CD14-positive monocyte (primary cell): ENCODE measurements around the gene TUBA1B. TPM values are rescaled to one million over a fixed set of nuclear protein-coding genes. Genes with fewer than 3 reads are reported as not detected.
"Not testable (repeated sequence)": the region's sequence is repeated elsewhere in the genome, so short reads cannot be mapped to it uniquely, and the experiment has no call there.

Experiments used
- DNase-seq, 3 donors: peaks; one replicate each; pipeline ENCODE4 v3.0.0-alpha.2; 2011 to 2022
- H2AFZ ChIP-seq: 2 replicates; pipeline ENCODE4 v1.6.0; 2012; ENCODE audit warnings: mild to moderate bottlenecking, low read depth, low read length, inconsistent platforms; ENCODE audit not compliant: insufficient read depth, poor library complexity, severe bottlenecking
- H3K27ac ChIP-seq, 2 donors: 1 replicate in 1 of 2; 2 replicates in 1 of 2; pipeline ENCODE4 v1.5.1; 2012 to 2013; ENCODE audit warnings: low read length in 2 of 2, control low read depth in 1 of 2, inconsistent platforms in 1 of 2, low read depth in 1 of 2, mild to moderate bottlenecking in 1 of 2
- H3K27me3 ChIP-seq, 2 donors: one replicate each; pipeline versions ENCODE4 v1.6.0 to v1.6.1; 2011 to 2013; ENCODE audit warnings: low read length in 2 of 2; ENCODE audit not compliant: control insufficient read depth in 2 of 2, insufficient read depth in 2 of 2
- H3K36me3 ChIP-seq, 2 donors: replicated peaks in 1 of 2; 1 replicate in 1 of 2; 2 replicates in 1 of 2; pipeline versions ENCODE4 v1.5.1 to v1.6.1; 2012 to 2013; ENCODE audit warnings: low read length in 2 of 2, control low read depth in 1 of 2, inconsistent platforms in 1 of 2, mild to moderate bottlenecking in 1 of 2; ENCODE audit not compliant: insufficient read depth in 2 of 2, control insufficient read depth in 1 of 2
- H3K4me1 ChIP-seq, 2 donors: 1 replicate in 1 of 2; 2 replicates in 1 of 2; pipeline versions ENCODE4 v1.5.1 to v1.6.1; 2012 to 2013; ENCODE audit warnings: low read length in 2 of 2, control low read depth in 1 of 2, inconsistent platforms in 1 of 2, mild to moderate bottlenecking in 1 of 2, moderate library complexity in 1 of 2; ENCODE audit not compliant: insufficient read depth in 2 of 2, control insufficient read depth in 1 of 2
- H3K4me2 ChIP-seq: replicated peaks from 2 replicates; pipeline ENCODE3; 2012; ENCODE audit warnings: low read length, moderate library complexity, mild to moderate bottlenecking; ENCODE audit not compliant: poor library complexity, severe bottlenecking; ENCODE audit errors: extremely low read depth
- H3K4me3 ChIP-seq, 3 experiments: fragments of 200-600 bp in 1 of 3; sonication (generic) in 1 of 3; replicated peaks in 1 of 3; 1 replicate in 2 of 3; 2 replicates in 1 of 3; pipeline ENCODE4 v1.5.1; 2011 to 2013; ENCODE audit warnings: low read length in 3 of 3, mild to moderate bottlenecking in 3 of 3, control low read depth in 2 of 3, low read depth in 2 of 3, inconsistent platforms in 1 of 3, moderate library complexity in 1 of 3
- H3K79me2 ChIP-seq: 2 replicates; pipeline ENCODE4 v1.6.0; 2012; ENCODE audit warnings: mild to moderate bottlenecking, control low read depth, inconsistent platforms, low read length, moderate library complexity; ENCODE audit not compliant: insufficient read depth
- H3K9ac ChIP-seq: 2 replicates; pipeline ENCODE4 v1.6.0; 2017; ENCODE audit warnings: low read length, mild to moderate bottlenecking; ENCODE audit not compliant: insufficient read depth, poor library complexity, severe bottlenecking
- H3K9me3 ChIP-seq, 2 donors: replicated peaks in 1 of 2; 1 replicate in 1 of 2; 2 replicates in 1 of 2; pipeline versions ENCODE4 v1.5.1 to v1.6.1; 2012 to 2013; ENCODE audit warnings: low read length in 2 of 2, control low read depth in 1 of 2; ENCODE audit not compliant: control insufficient read depth in 1 of 2, insufficient read depth in 1 of 2
- H4K20me1 ChIP-seq: 2 replicates; pipeline ENCODE4 v1.6.0; 2012; ENCODE audit warnings: mild to moderate bottlenecking, low read length, control low read depth, moderate library complexity; ENCODE audit not compliant: insufficient read depth
- H3K27ac Mint-ChIP-seq, 7 donors: one replicate each; pipeline ENCODE4 v1.8.0; 2020; ENCODE audit warnings: mild to moderate bottlenecking in 7 of 7, mixed read lengths in 7 of 7, moderate library complexity in 6 of 7, inconsistent platforms in 2 of 7
- H3K27me3 Mint-ChIP-seq, 3 donors: one replicate each; pipeline ENCODE4 v1.8.0; 2021 to 2022; ENCODE audit warnings: low read depth in 3 of 3, mild to moderate bottlenecking in 3 of 3, mixed read lengths in 3 of 3, moderate library complexity in 3 of 3, inconsistent platforms in 1 of 3
- H3K36me3 Mint-ChIP-seq, 2 donors: one replicate each; pipeline ENCODE4 v1.8.0; 2020; ENCODE audit warnings: mixed read lengths in 2 of 2, inconsistent platforms in 1 of 2, mild to moderate bottlenecking in 1 of 2
- H3K4me1 Mint-ChIP-seq: one replicate; pipeline ENCODE4 v1.8.0; 2020; ENCODE audit warnings: mild to moderate bottlenecking, mixed read lengths
- H3K4me3 Mint-ChIP-seq, 2 donors: one replicate each; pipeline ENCODE4 v1.8.0; 2020; ENCODE audit warnings: mild to moderate bottlenecking in 2 of 2, mixed read lengths in 2 of 2, moderate library complexity in 1 of 2
- H3K9me3 Mint-ChIP-seq, 7 donors: one replicate each; pipeline ENCODE4 v1.8.0; 2020 to 2022; ENCODE audit warnings: mixed read lengths in 7 of 7, mild to moderate bottlenecking in 6 of 7, moderate library complexity in 6 of 7, inconsistent platforms in 2 of 7
- CTCF ChIP-seq: fragments of 200-600 bp; IDR thresholded peaks from one replicate; pipeline ENCODE4 v1.8.0; 2022; ENCODE audit warnings: antibody characterized with exemption, mild to moderate bottlenecking
- WGBS: methylation state at CpG from one replicate; pipeline ENCODE4 v1.1.5; 2013; ENCODE audit warnings: missing lambda C conversion rate; ENCODE audit not compliant: insufficient coverage; 5-methylcytosine and 5-hydroxymethylcytosine counted together
- intact Hi-C, 2 donors: fragments of 100-400 bp; cut with micrococcal nuclease; formaldehyde crosslinking; loops; one replicate each; pipeline versions ENCODE4 v1.15.0 to v1.15.1; 2023
- polyA plus RNA-seq, 3 donors: library from polyadenylated mRNA; depleted of rRNA in 1 of 3; unstranded in 2 of 3; stranded (reverse) in 1 of 3; fragments of 300-500 nt in 2 of 3; fragments of >200 nt in 1 of 3; fragmentation: Illumina TruSeq in 2 of 3; gene quantifications; 1 replicate in 2 of 3; 2 replicates in 1 of 3; pipeline ENCODE4 v1.2.3, GENCODE V29; 2012 to 2021

The TUBA1B gene
- polyA plus RNA-seq, 3 donors = 481 to 538 (median 528) TPM

GRCh38 chr12:49129332-49130150 is 1.7 kb downstream of the TUBA1B start:
- Mint-ChIP-seq H3K4me3 (peak overlapping the region; percentile 94 to 97), H3K36me3 (peaks cover 31 to 35% of the 10 kb centered on the region in 2 donors), H3K9me3 (peaks cover 0 to 2% (median 0%) of the 10 kb centered on the region in 7 donors), H3K4me1 (peaks cover 38% of the 10 kb centered on the region), H3K27me3 (no peaks in the 10 kb centered on the region), H3K27ac (peak overlapping the region; percentile 94 to 96 (median 96))
- H3K4me2 ChIP-seq = peak overlapping the region; percentile 97
- no peak for TF ChIP-seq CTCF
- intact Hi-C loops = loop anchor here (5.0 to 10.0 kb wide), 5 partner anchors 53 to 105 kb away; partner anchors contain the start of gene TUBA1A (in 1 of the 2)
- no peaks in the 10 kb centered on the region for H3K9me3 ChIP-seq
- peaks cover 22 to 29% of the 10 kb centered on the region in 2 donors for H3K36me3 ChIP-seq
- 46% methylated on average over 8 of the region's 18 CpGs for whole genome bisulfite sequencing
- H2AFZ ChIP-seq = no peak overlapping the region
- DNase-seq = no peak
- peak overlapping the region; percentile 94 to 97 for H3K27ac ChIP-seq
- peaks cover 27 to 43% of the 10 kb centered on the region in 2 donors for H3K4me1 ChIP-seq
- H3K9ac ChIP-seq = peak overlapping the region; percentile 93
- peaks cover 42% of the 10 kb centered on the region for H3K79me2 ChIP-seq
- H3K27me3 ChIP-seq = no peaks in the 10 kb centered on the region
- peak overlapping the region; percentile 84 to 99 (median 98) for H3K4me3 ChIP-seq
- H4K20me1 ChIP-seq = peaks cover 38% of the 10 kb centered on the region

GRCh38 chr12:49127971-49128370 is 3.2 kb downstream of the TUBA1B start:
- not testable (repeated sequence) for H3K4me3 Mint-ChIP-seq, H3K9me3 Mint-ChIP-seq

More at GRCh38 chr12:49127971-49128370, 3.2 kb downstream of the TUBA1B start:
- DNase-seq, H3K27me3 Mint-ChIP-seq, H3K27ac ChIP-seq, H3K4me2 ChIP-seq, H2AFZ ChIP-seq, H3K9ac ChIP-seq, H3K9me3 ChIP-seq, H3K4me3 ChIP-seq, H3K27me3 ChIP-seq, intact Hi-C loops: not testable (repeated sequence)
- peak overlapping the region in 2 of 7 donors; percentile 15 to 73 for H3K27ac Mint-ChIP-seq
- WGBS = no CpG with 5 or more reads among the region's 8 CpGs
- Histone ChIP-seq H3K4me1 (peaks cover 26 to 35% of the 10 kb centered on the region in 2 donors), H4K20me1 (peaks cover 38% of the 10 kb centered on the region), H3K36me3 (peaks cover 22 to 29% of the 10 kb centered on the region in 2 donors), H3K79me2 (peaks cover 37% of the 10 kb centered on the region)
- peaks cover 31 to 35% of the 10 kb centered on the region in 2 donors for H3K36me3 Mint-ChIP-seq
- peaks cover 30% of the 10 kb centered on the region for H3K4me1 Mint-ChIP-seq
